Fibroblast of skin of right quadriceps (primary cell): ENCODE measurements around the gene HYAL1.

Source experiments
- DNase-seq: peaks from one replicate; pipeline ENCODE4 v3.0.0-alpha.2; 2013

HYAL1 gene

GRCh38 chr3:50256978-50257890 lies 46.1 kb downstream of the HYAL1 start:
- DNase-seq = no peak

GRCh38 chr3:50255251-50255615 lies 48.1 kb downstream of the HYAL1 start:
- no peak for DNase-seq

- no peak for DNase-seq
Measured at GRCh38 chr3:50254577-50255250, 48.7 kb downstream of the HYAL1 start.

GRCh38 chr3:50251220-50251619 lies 52.2 kb downstream of the HYAL1 start:
- DNase-seq = peak; percentile 62

GRCh38 chr3:50250514-50250913 lies 52.9 kb downstream of the HYAL1 start:
- no peak for DNase-seq
